Hematopoietic multipotent progenitor cell treated with erythropoietin and hydrocortisone succinate and interleukin-3 and kit ligand, for 15 days (in vitro differentiated cells): ENCODE results near the gene UBE2N.
A peak's percentile ranks its signal among the peaks of the same experiment; 100 is the strongest.

Source experiments
- DNase-seq: peaks from one replicate; pipeline ENCODE4 v3.0.0-alpha.2; 2015; ENCODE audit warnings: low spot score

UBE2N gene

DNA sequence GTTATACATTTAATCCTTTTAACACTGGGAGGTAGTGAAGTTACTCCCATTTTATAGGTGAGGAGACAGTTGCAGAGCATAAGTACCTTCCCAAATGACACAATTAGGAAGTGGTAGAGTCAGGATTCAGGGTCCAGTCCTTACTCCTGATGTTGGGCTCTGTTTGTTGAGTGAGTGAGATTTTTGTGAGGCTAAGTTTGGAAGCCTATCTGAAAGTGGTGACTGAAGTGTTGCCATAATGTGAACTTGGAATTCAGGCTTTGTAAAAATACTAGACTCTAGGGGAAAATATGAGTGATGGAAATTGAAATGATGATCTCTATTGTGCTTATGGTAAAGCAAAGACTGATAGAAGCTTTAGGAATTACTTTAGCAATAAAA lies 61.8 kb downstream of the UBE2N start:
- DNase-seq: no peak

DNA sequence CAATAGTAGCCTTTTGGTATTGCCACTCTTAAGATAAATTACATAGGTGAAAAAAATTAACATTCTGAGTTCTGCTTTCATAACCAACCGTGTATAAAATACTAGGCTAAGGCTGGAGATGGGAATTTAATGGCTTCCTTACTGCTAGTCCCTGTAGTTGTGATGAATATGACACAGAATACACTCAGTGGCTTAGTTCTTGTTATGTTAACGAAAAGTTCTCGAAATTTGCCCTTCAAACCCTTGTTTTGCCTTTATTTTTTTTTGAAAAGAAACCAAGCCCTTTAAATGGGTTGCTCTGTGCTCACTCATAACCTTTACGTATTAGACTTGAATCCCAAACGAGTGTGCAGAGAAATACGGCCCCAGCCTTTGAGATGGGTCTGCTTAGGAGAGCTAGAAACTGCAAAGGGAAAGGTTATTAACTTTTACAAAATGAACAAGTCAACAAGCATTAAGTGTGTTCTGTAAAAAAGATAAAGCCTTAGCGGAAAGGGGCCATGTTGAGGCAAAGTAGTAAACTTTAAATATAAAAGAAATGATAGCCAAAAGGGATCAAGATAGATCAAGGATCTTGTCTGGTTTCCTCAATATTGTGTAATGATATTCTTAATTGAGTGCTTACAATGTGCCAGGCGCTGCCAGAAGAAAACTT lies 62.3 kb downstream of the UBE2N start:
- peak; percentile 51 for DNase-seq

DNA sequence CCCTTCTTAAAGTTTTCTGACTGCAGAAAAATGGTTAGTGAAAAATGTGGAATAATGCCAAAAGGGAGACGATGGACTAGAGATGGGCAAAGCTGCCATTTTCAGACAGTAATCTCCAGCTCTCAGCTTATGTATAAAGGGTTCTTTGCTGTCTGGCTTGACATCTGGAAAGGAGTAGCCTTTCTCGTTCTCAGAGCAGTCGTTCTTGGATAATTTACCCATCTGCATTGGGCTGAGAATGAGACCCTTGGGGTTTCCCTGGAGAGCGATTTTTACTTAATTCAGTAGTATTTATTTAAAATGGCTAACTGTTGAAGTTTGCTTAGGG lies 62.8 kb downstream of the UBE2N start:
- DNase-seq: peak; percentile 70

DNA sequence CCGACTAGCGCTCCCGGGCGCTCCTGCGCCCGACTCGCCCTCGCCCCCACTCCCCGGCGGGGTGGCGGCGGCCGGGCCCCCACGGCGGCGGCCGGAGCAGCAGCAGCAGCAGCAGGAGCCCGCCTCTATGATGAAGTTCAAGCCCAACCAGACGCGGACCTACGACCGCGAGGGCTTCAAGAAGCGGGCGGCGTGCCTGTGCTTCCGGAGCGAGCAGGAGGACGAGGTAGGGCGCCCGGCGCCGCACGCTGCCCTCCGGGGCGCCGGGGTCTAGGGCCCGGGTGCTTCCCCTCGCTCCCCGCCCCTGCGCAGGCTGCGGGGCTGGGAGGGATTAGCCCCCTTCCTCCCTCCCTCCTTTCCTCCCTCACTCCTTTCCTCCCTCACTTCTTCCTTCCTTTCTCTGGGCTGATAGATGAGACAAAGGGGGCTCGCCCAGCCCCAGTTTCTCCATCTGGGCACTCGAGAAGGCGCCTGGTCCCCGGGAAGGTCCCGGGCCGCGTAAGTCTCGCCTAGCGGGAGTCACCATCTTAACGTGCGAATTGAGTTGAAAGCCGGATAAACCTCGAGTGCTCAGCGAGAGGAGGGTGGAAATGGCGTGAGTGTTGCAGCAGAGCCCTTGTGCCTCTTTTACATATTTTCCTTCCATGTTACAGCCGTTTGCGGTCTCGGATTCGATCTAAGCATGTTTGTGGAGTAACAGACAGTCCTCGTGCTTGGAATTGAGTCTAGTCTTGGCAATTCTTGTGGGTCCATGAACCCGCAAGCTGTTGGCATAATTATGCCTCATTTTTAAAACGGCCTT lies 63.4 kb downstream of the UBE2N start:
- peak; percentile 60 for DNase-seq

DNA sequence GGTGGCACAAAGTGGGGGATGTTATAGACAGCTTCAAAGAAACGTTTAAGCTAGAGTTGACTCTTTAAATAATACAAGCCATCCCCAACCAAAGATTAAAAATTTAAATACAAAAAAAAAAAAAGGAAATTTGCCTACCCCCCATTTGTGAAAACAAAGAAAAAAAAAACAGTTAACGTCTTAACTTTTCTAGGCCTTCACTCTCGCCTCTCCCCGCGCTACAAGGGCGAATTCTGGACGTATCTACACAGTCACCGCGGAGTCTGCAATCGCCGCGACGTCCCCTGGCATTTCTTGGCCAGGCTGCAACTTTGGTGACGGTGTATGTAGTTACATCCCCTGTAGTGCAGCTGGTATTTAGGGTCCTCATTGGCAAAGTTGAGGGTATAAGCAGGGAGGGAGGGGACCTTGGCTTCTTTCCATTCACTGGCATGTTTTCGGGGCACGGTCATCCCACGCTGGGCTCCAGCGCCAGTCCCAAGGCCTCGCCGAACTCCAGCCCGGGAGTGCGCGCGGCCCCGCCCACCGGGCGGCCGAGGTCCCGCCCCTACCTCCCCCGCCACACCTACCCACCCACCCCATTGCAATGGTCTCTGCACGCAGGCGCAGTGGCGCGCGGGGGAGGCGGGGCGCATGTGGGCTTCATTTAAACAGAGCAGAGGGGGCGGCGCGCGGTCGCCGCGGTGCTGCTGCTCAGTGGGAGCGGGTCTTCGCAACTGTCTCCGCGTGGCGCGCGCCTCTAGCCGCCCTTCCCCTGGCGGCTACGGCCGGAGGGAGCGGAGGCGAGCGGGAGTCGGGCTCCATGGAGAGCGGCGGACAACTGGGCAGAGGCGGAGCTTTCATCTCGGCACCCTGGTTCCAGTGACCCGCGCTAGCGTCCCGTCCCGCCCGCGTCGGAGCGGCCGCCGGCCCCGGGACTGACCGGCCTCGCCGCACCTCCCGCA lies 64.2 kb downstream of the UBE2N start, which contains the start of gene NUDT4:
NUDT4 (plus strand) TSS at position 674 of the 944 bp plus-strand sequence. CDS start 398 bp downstream, outside the sequence.
- peak; percentile 95 for DNase-seq

DNA sequence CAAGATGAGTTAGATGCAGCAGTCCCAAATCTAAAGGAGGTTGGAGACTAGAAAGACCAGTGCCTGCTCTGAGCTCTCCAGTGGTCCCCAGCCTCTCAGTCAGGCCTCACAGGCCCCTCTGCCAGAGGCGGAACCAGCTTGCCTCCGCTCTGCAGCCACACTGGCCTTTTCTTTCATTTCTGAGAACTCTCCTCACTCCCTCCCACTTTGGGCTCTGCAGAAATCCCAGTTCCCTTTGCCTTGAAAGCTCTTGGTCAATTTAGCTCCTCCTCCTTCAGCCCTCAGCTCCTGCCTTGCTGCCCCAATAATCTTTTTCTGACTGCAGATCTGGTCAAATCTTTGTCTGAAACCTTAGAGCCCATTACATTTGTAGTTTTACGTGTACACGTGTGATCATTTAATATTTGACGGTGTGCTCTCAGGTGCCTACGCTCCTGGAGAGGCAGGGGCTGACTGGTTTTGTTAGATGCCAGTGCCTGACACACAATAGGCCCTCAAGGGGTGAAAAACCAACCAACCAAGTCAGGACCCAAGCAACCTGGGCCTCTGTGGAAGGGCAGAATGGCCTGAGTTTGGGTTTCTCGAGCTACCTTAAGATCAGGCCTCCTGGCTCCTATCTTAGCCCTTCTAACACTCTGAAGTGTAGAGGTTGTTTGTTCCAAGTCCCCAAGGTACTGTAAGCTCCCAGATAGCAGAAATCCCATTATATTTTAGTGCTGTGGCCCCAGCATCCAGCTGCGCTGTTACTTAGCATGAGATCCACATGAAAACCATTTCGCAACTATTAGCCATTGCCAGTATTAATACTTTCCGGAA lies 65.1 kb downstream of the UBE2N start:
- peak; percentile 72 for DNase-seq

DNA sequence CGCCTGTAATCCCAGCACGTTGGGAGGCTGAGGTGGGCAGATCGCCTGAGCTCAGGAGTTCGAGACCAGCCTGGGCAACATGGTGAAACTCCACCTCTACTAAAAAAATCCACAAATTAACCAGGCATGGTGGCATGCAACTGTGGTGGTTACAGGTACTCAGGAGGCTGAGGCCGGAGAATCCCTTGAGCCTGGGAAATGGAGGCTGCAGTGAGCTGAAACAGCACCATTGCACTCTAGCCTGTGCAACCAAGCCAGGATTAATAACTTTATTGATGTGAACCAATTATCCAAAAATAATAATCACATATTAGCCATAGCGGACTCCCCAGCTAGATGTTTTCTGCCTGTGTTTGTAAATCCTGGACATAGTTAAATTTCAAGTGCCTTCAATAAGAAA lies 65.8 kb downstream of the UBE2N start:
- no peak for DNase-seq

DNA sequence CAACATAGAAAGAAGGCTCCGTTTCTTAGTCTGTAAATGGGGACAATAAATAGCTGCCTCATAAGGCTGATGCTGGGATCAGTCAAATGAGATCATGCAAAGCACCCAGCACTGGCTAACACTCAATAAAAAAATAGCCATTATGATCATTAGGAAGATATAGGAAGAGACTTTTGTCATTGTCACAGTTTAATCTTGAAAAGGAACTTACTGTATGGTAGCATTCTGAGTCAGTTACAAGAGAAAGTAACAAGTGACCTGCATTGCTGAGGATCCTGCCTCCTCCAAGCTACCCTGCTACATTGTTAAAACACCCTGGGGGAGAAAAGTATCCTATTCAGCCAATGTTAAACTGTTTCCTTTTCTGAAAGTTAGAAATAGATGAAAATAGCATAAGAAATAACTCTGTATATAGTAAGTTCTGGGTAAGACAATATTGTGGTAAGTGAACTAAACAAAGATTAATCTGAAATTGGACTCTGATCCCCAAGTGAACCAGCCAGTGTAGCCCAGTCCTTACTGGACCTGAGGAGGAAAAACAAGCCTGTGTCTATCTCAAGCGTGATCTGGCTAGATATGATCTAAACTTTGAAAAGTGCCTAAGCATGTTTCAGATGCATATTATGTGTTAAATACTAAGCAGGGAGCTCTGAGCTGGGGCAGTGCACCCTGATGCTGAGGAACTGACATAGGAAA lies 67.6 kb downstream of the UBE2N start:
- peak; percentile 67 for DNase-seq

DNA sequence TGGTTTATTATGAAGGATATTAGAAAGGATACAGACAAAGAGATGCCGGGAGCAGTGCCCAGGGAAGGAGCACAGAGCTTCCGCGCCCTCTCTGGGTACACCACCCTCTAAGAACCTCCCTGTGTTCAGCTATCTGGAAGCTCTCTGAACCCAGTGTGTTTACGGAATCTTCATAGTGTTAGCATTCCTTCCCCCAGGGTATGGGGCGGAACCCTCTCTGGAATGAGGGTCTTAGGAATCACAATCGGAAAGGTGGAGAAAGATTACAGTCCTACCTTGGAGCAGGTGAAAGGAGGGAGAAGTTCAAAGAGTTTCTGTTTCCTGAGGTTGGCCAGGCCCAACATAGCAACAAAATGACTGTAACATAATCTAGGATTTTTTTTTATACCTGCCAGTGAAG lies 70.8 kb downstream of the UBE2N start:
- no peak for DNase-seq

DNA sequence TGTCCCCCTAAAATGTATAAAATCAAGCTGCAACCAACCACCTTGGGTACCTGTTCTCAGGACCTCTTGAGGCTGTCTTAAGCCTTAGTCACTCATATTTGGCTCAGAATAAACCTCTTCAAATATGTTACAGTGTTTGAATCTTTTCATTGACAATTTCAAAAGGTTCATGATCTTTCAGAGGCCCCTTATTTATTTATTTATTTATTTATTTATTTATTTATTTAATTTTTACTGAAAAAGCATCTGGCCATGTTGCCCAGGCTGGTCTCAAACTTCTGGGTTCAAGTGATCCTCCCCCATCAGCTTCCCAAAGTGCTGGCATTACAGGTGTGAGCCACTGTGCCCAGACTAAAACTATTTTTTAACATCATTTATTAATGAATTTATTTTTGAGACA lies 72.2 kb downstream of the UBE2N start:
- no peak for DNase-seq

DNA sequence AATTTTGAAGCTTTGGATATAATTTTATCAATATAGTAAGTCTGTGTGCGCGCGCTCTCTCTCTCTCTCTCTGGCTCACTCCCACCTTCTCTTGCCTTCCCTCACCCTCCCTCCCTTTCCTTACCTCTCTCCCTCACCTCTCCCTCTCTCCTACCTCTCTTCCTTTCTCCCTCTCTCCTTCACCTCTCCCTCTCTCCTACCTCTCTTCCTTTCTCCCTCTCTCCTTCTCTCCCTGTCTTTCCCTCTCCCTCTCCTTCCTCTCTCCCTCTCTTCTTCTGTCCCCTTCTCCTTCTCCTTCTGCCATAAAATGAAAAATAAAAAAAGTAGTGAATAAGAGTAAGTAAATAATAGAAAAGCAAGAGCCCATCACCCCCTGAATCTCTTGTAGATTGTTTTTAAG lies 73.0 kb downstream of the UBE2N start:
- DNase-seq: no peak

DNA sequence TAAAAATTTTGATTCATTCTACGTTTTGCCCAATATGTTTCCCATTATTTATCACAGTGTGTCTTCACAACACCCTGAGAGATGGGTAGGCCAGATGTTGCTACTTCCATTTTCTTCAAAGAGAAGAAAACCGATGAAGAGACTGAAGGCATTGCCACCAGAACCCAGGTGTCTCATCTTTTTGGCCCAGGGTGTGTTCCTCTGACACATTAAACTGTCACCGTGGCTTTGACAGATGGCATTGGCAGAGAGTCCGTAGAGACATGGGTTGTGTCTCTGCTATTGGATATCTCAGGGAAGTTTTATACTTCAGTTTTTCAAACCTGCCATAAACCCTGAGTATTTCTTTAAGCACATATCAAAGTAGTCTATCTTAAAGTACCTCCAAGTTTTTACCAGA lies 75.3 kb downstream of the UBE2N start:
- no peak for DNase-seq

DNA sequence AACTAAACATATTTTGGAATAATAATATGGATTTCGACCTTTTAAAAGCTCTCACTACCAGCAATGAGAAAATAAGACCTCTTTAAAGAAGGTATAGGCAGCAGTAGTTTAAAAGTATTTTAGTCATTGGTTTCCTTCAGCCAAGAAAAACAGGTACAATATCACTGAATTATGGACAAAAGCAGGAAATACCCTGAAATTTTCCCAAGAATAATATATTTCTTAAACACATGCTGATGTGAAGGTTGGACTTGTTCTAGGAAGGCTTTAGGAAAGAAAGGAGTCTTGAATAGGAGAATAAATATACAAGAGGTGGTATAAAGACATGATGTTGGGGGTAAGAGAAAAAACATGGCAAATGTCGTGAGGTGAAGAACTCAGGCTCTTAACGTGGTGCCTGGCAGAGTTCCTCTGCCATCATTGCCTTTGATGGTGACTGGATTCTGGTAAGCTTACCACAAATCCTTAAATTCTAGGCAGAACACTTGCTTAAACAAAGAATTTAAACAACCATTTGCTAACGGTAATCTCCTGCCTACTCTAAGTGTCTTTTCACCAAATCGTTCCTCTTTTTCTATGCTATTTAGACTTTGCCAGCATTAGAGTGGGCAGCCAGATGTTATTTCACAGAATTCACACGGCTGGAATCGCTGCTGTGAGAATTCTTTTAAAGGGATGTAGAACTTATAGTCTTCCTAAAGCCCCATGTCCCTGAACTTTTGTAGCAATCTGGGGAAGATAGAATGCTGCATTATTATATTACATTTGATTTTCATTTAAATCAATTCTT lies 75.9 kb downstream of the UBE2N start:
- DNase-seq: no peak

DNA sequence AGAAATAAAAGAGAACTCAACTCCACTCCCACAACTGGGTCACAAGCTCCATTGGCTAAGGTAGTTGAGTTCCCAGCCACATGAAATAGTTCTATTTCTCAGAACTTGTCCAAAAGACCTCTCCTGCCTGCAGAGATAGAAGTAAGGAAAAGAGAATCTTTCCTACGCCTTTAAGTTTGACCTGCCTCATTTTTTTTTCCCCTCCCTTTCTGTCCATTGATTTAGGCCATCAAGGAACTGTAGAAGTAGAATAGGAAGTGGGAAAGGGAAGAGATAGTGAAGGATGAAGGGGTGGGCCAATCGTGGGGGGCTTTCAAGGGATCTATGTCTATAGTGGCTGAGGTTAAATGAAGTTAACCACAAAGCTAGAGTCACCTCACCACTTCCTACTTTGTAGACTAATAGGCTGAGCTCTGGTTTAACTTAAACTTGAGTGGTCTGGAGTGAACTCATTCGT lies 77.9 kb downstream of the UBE2N start:
- DNase-seq: no peak

DNA sequence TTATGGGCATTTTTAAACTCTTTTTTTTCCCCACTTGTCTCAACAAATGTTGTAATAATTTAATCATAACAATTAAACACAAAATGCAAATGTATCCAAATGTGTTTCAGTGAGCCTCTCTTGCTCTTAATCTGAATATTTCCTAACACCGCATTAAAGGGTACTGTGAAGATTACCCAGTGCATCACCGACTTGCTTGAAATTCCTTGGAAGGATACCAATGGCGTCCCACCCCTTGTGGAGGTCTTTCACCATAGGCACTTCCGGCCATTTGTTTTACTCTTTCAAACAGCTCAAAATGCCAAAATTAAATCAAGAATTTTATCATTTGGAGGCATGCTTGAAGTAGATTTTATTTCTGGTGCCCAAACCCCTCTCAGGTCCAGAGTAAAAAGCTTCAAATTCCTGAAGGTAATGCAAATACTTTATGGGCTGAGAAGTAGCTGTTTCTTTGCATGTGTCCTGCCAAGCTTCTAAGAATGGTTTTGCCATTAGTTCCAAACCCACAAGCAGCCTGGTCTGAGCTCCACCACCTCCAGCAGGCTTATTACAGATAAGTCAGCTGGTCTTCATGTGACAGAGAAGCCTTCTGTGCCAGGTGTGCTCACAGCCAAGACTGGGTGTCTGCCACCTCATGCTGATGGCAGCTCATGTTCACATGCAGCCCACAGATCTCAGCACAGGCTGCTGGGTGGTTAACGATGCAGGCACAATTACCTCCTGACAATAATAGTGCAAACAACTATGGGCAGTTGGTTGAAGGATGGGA lies 80.4 kb downstream of the UBE2N start:
- peak; percentile 86 for DNase-seq

DNA sequence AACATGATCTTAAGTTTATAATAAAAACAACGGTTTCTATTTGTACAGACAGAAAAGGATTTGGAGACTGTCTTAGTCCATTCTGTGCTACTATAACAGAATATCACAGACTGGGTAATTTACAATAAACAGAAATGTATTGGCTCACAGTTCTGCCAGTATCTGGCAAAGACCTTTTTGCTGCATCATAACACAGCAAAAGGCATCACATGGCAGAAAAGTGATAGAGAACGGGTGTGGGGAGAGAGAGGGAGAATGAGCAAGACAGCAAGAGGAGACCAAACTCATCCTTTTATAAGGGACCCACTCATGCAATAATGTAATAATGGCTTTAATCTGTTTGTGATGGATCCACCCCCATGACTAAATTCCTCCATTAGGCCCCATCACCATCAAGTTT lies 81.1 kb downstream of the UBE2N start:
- DNase-seq: peak; percentile 84

DNA sequence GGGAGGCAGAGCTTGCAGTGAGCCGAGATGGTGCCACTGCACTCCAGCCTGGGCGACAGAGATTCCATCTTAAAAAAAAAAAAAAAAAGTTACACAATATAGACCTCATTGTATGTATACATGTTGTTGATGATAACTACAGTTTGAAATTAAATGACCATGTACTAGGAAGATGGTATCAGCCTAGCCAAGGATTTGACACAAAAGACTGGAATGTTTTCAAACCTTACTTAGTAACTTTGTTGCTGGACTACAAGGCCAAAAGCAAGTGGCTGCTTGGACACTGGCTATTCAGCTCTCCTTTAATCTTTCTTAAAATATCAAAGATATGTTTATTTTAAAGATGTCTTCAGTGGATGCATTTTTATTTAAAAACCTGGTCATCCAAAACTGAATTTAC lies 82.9 kb downstream of the UBE2N start:
- DNase-seq: no peak

DNA sequence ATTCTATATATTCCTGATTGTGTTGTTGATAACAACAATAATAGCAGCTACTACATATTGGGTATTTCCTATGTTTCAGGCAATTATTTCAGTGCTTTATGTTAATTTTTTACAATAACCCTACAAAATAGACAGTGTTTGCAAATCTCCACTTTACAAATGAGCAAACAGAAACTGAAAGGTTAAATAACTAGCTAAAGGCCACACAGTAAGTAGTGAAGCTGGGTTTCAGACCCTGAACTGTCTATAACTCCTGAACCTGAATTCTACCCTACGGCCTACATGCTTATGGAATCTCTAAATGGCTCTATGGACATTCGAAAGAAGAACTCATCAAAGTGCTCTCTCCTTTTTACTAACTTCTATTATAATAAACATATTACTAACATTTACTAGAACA lies 83.7 kb downstream of the UBE2N start:
- DNase-seq: no peak

DNA sequence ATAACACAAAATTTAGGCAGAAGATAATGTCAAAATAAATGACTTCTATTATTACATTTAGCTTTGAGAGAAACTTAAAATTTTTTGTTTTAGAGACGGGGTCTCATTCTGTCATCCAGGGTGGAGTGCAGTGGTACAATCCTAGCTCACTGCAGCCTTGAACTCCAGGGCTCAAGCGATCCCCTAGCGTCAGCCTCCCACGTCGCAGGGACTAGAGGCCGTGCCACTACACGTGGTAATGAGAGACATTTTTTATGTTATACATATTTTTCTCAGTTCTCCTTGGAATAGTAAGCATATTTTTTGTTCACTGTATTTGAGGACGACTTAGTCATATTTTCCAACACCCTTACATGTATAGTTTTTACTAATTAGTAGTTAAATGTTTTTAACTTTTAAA lies 85.5 kb downstream of the UBE2N start:
- no peak for DNase-seq
